GM13977 (cell line): ENCODE results near the gene HS1BP3.

ENCODE experiments used
- DNase-seq: peaks from one replicate; pipeline ENCODE4 v3.0.0; 2012; ENCODE audit warnings: low spot score
- in situ Hi-C: fragments of 300-500 bp; cut with MboI; formaldehyde crosslinking; loops from one replicate; pipeline ENCODE4 v1.12.0; 2022; ENCODE audit warnings: low sequenced_read_pairs, low pct_unique_long_range_greater_than_20kb, mixed read lengths, inconsistent platforms; ENCODE audit not compliant: unreplicated experiment
- TF ChIP-seq, protein P1 (sequence below): IDR thresholded peaks from 2 replicates; pipeline ENCODE4 v1.5.1; 2012; ENCODE audit warnings: mild to moderate bottlenecking, control low read depth; ENCODE audit not compliant: insufficient read depth; ENCODE audit errors: extremely low read depth, missing control alignments

The HS1BP3 gene

DNA sequence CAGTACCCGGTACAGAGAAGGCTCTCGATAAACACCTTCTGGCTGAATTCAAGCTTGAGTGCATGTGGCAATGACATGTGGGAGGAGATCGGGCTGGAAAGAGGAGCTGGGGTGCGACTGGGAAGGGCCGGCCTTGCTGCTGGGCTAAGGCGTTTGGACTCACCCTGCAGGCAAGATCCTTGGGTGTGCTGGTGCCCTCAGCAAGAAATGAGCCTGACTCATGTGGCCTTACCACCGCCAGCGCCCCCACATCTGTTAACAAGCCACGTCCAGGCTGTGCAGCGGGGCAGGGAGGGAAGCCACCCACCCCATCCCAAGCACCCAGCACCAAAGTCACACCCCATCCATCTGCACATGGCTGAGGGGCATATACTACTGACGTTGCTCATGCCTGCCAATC is 1.3 kb downstream of the HS1BP3 start:
- in situ Hi-C loops = loop anchor here (25.0 kb wide), 1 partner anchor 512 kb away; no protein-coding TSS in a partner anchor
- TF ChIP-seq, protein P1, sequence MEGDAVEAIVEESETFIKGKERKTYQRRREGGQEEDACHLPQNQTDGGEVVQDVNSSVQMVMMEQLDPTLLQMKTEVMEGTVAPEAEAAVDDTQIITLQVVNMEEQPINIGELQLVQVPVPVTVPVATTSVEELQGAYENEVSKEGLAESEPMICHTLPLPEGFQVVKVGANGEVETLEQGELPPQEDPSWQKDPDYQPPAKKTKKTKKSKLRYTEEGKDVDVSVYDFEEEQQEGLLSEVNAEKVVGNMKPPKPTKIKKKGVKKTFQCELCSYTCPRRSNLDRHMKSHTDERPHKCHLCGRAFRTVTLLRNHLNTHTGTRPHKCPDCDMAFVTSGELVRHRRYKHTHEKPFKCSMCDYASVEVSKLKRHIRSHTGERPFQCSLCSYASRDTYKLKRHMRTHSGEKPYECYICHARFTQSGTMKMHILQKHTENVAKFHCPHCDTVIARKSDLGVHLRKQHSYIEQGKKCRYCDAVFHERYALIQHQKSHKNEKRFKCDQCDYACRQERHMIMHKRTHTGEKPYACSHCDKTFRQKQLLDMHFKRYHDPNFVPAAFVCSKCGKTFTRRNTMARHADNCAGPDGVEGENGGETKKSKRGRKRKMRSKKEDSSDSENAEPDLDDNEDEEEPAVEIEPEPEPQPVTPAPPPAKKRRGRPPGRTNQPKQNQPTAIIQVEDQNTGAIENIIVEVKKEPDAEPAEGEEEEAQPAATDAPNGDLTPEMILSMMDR = no peak
- no peak for DNase-seq

DNA sequence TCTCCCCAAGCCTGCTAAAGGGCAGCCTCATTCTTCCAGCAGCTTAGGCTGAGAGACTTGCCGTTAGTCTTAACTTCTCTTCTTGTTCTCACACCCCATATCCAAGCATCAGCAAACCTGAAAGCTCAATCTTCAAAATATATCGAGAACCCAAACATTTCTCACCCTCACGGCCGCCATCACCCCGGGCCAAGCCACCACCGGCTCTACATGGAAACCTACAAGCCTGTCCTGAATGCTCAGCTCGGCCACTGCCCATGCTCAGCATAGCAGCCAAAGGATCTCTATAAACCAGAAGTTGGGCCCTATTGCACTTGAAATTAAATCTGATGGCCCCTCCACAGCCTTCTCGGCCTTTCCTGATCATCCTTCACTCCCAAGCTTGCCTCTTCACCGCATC is 2.1 kb downstream of the HS1BP3 start:
- TF ChIP-seq, protein P1 = no peak
- no peak for DNase-seq
- in situ Hi-C loops = loop anchor here (25.0 kb wide), 1 partner anchor 512 kb away; no protein-coding TSS in a partner anchor

DNA sequence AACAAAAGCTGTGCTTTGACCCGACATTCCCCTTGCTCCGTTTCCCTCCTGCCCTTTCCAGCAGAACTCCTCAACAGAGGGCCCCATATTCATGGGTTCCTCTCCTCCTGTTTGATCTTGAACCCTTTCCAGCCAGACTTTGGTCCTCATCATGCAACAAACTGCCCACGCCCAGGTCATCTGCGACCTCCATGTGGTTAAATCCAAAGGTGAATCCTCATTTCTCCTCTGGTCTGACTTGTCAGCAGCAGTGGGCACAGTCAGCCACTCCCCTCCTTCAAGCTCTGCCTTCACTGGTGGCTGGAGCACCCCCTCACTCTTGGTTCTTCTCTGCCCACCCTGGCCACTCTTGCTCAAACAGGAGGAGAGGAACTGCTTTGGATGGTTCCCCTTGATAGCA is 2.7 kb downstream of the HS1BP3 start:
- DNase-seq = no peak
- in situ Hi-C loops = loop anchor here (25.0 kb wide), 1 partner anchor 511 kb away; no protein-coding TSS in a partner anchor
- TF ChIP-seq, protein P1 = no peak

DNA sequence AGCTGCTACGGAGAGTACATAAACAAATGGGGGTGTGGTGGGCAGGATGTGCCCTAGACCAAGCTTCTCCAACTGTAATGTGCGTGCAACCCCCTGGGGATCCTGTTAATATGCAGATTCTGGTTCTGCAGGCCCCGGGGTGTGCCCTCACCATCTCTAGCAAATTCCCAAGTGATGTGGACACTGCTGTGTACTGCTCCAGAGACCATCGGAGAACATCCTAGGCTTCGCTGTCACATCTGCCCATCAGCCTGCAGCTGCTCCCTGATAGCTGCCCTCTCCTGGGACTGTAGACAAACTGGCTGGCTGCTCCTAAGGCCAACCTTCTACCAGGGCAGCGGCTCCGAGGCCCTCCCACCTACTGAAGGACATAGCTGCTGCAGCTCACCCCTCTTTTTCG is 3.2 kb downstream of the HS1BP3 start:
- TF ChIP-seq, protein P1 = no peak
- DNase-seq = no peak
- in situ Hi-C loops = loop anchor here (25.0 kb wide), 1 partner anchor 510 kb away; no protein-coding TSS in a partner anchor

DNA sequence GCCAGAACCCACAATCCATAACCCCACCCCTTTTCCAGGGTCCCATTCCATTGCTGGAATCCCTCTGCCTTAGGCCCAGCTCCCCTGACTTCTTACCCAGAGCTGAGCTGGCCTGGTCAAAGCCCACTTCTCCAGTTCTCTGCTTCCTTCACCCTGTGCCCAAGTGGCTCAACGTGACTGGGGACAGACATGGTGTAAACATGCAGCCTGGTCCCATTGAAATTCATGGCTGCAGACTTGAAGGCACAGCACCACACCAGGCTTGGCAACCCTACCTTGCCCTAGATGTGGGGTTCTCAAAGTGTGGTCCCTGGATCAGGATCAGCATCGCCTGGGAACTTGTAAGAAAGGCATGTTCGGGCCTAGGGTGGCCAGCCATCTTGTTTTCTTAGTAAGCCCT is 3.7 kb downstream of the HS1BP3 start:
- in situ Hi-C loops = loop anchor here (25.0 kb wide), 1 partner anchor 510 kb away; no protein-coding TSS in a partner anchor
- TF ChIP-seq, protein P1 = no peak
- no peak for DNase-seq

DNA sequence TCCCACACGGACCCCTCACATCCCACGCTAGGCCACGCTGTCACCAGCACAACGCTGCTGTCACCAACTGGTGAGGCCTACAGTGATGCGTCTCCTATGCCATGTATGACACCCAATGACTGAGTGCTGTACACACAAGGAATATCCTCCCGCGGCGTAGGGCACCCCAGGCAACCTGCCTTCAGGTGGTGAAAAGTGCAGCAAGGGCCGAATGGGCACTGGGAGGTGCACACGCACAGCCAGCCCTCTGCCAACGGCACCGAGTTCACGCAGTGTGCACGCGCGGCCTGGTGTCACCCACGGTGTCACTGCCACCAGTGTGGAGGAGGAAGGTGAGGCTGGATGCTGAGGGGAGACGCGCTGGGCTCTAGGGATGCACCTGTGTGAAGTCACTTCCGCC is 4.5 kb downstream of the HS1BP3 start:
- TF ChIP-seq, protein P1 = no peak
- in situ Hi-C loops = loop anchor here (25.0 kb wide), 1 partner anchor 509 kb away; no protein-coding TSS in a partner anchor
- DNase-seq = no peak

DNA sequence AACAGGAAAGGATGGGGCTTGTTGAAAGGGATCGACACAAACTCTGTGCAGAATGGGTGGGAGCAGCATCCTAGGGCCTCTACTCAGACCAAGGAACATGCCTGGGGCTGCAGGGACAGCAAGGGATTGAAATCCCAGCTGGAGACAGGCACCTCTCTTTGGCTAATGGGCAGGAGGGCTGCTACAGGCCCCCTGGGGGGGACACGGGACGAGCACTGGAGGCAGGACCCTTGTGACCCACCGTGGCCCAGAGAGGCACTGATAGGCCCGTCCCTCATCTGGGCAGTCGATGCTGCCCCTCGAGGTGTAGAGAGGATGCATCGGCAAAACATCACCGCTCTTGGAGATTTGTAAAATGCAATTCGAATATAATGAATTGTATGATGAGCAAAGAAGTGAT is 5.1 kb downstream of the HS1BP3 start:
- TF ChIP-seq, protein P1 = no peak
- no peak for DNase-seq
- in situ Hi-C loops = loop anchor here (25.0 kb wide), 1 partner anchor 508 kb away; no protein-coding TSS in a partner anchor
